Measurements from ENCODE around the gene MAP7D2.

Gene MAP7D2

GRCh38 chrX:20038966-20039365, 77.7 kb downstream of the MAP7D2 start:
- no peak for DNase-seq (ENCODE audit: low read depth)

GRCh38 chrX:20037186-20037585, 79.5 kb downstream of the MAP7D2 start:
- DNase-seq (ENCODE audit: low read depth): no peak

- DNase-seq (ENCODE audit: low read depth): no peak
These were observed 84.5 kb downstream of the MAP7D2 start for GRCh38 chrX:20032201-20032600.

- DNase-seq (ENCODE audit: low read depth): no peak
These were observed 87.0 kb downstream of the MAP7D2 start for GRCh38 chrX:20029728-20030127.

GRCh38 chrX:20028588-20028987, 88.1 kb downstream of the MAP7D2 start:
- DNase-seq (ENCODE audit: low read depth): no peak

GRCh38 chrX:20026278-20026677, 90.4 kb downstream of the MAP7D2 start:
- DNase-seq (ENCODE audit: low read depth): no peak

GRCh38 chrX:20019672-20020365, 96.9 kb downstream of the MAP7D2 start:
- no peak for DNase-seq (ENCODE audit: low read depth)

GRCh38 chrX:20016616-20016945, 100.1 kb downstream of the MAP7D2 start:
- DNase-seq (ENCODE audit: low read depth): no peak

GRCh38 chrX:20015945-20016615, 100.6 kb downstream of the MAP7D2 start:
- no peak for DNase-seq (ENCODE audit: low read depth)

- DNase-seq (ENCODE audit: low read depth): no peak
These were observed 101.3 kb downstream of the MAP7D2 start for GRCh38 chrX:20015422-20015821.

- no peak for DNase-seq (ENCODE audit: low read depth)
These were observed 105.1 kb downstream of the MAP7D2 start for GRCh38 chrX:20011608-20012007.

- no peak for DNase-seq (ENCODE audit: low read depth)
These were observed 108.6 kb downstream of the MAP7D2 start for GRCh38 chrX:20007962-20008622.

GRCh38 chrX:20005883-20006282, 110.8 kb downstream of the MAP7D2 start:
- no peak for DNase-seq (ENCODE audit: low read depth)

GRCh38 chrX:20001588-20001987, 115.1 kb downstream of the MAP7D2 start:
- no peak for DNase-seq (ENCODE audit: low read depth)

- DNase-seq (ENCODE audit: low read depth): no peak
These were observed 125.4 kb downstream of the MAP7D2 start for GRCh38 chrX:19991350-19991718.

GRCh38 chrX:19990556-19991349, 126.0 kb downstream of the MAP7D2 start, which contains the start of gene BCLAF3:
TSS of gene BCLAF3 (minus strand) at chrX:19991061. CDS start at chrX:19970264, 20,797 bp downstream.
- DNase-seq (ENCODE audit: low read depth): peak; percentile 61

GRCh38 chrX:19990151-19990555, 126.6 kb downstream of the MAP7D2 start:
- peak; percentile 1 for DNase-seq (ENCODE audit: low read depth)

- DNase-seq (ENCODE audit: low read depth): no peak
These were observed 128.9 kb downstream of the MAP7D2 start for GRCh38 chrX:19987856-19988255.

GRCh38 chrX:19986531-19986930, 130.2 kb downstream of the MAP7D2 start:
- no peak for DNase-seq (ENCODE audit: low read depth)

- DNase-seq (ENCODE audit: low read depth): no peak
These were observed 134.8 kb downstream of the MAP7D2 start for GRCh38 chrX:19981947-19982346.

GRCh38 chrX:19975845-19976244, 140.9 kb downstream of the MAP7D2 start:
- DNase-seq (ENCODE audit: low read depth): no peak

GRCh38 chrX:19972984-19973383, 143.7 kb downstream of the MAP7D2 start:
- DNase-seq (ENCODE audit: low read depth): no peak

GRCh38 chrX:19968276-19968675, 148.4 kb downstream of the MAP7D2 start:
- DNase-seq (ENCODE audit: low read depth): no peak
